BJ (cell line): ENCODE results near the gene NUCB1. TPM values are rescaled to one million over a fixed set of nuclear protein-coding genes. Genes with fewer than 3 reads are reported as not detected.
"Not testable (repeated sequence)": the region's sequence is repeated elsewhere in the genome, so short reads cannot be mapped to it uniquely, and the experiment has no call there.

Experiments
- CTCF ChIA-PET: fragments of 350-600 bp; formaldehyde crosslinking; extraction: SDS; loops from one replicate; lab custom pipeline; 2021; ENCODE audit warnings: antibody characterized with exemption, inconsistent platforms; lab: Yijun Ruan, JAX
- POLR2A ChIA-PET: fragments of 300-600 bp; sonication (Branson Sonifier 250); formaldehyde crosslinking; extraction: SDS; loops from one replicate; lab custom pipeline; 2021; ENCODE audit warnings: antibody characterized with exemption; lab: Charles Lee
- DNase-seq: peaks from one replicate; pipeline ENCODE4 v3.0.0-alpha.2; 2011; ENCODE audit warnings: low read depth
- H3K27me3 ChIP-seq: 2 replicates; pipeline ENCODE4 v1.6.0; 2011; ENCODE audit warnings: low read length; ENCODE audit not compliant: control insufficient read depth, insufficient read depth
- H3K36me3 ChIP-seq: 2 replicates; pipeline ENCODE4 v1.5.1; 2011; ENCODE audit warnings: low read length; ENCODE audit not compliant: control insufficient read depth, insufficient read depth
- H3K4me3 ChIP-seq: 2 replicates; pipeline ENCODE4 v1.5.1; 2011; ENCODE audit warnings: low read depth, mild to moderate bottlenecking, control low read depth, low read length
- polyA plus RNA-seq: library from polyadenylated mRNA; depleted of rRNA; stranded (reverse); fragments of >200 nt; gene quantifications from 2 replicates; pipeline ENCODE4 v1.2.3, GENCODE V29; 2011
- TF ChIP-seq, protein P1 (sequence below): IDR thresholded peaks from 2 replicates; pipeline ENCODE4 v1.5.1; 2011; ENCODE audit warnings: low read depth, mild to moderate bottlenecking, control low read depth, inconsistent platforms, low read length, moderate library complexity; ENCODE audit not compliant: insufficient read depth

The NUCB1 gene
- polyA plus RNA-seq, 1 experiment, result 305 TPM

DNA sequence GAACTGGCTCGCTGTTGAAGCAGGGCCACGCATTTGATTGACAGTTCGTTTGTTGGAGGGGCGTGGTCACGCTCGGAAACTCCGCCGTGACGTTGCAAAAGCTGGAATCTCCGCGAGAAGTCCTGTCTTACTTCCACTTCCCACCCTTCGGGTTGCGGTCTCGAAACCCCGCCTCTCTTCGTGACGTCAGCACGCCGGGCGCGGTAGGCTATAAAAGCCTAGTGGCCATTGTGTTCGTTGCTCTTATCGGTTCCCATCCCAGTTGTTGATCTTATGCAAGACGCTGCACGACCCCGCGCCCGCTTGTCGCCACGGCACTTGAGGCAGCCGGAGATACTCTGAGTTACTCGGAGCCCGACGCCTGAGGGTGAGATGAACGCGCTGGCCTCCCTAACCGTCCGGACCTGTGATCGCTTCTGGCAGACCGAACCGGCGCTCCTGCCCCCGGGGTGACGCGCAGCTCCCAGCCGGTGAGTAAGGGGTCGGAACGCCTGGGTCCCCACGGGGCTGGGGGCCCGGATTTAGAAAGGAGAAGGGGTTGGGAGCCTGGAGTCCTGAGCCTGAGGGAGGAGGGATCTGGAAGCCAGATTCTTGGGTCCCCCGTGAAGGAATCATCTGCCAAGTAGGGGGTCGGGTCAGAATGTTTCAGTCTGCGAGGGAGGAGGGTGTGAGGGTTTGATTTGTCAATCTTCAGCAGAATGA lies 27.8 kb upstream of the NUCB1 start, which contains the start of gene PPP1R15A:
TSS of gene PPP1R15A (plus strand) at position 240 of the 702 bp plus-strand sequence. CDS start 813 bp downstream, outside the sequence.
- Histone ChIP-seq H3K36me3 (peaks cover 24% of the 10 kb centered on the region), H3K27me3 (no peaks in the 10 kb centered on the region), H3K4me3 (peak within 1 kb of the TSS; percentile 88)
- CTCF ChIA-PET, result interaction anchor here (0.9 to 3.5 kb wide), 2 partner anchors 98 to 126 kb away, joined by 3 to 12 read pairs; no protein-coding TSS in a partner anchor
- TF ChIP-seq, protein P1, sequence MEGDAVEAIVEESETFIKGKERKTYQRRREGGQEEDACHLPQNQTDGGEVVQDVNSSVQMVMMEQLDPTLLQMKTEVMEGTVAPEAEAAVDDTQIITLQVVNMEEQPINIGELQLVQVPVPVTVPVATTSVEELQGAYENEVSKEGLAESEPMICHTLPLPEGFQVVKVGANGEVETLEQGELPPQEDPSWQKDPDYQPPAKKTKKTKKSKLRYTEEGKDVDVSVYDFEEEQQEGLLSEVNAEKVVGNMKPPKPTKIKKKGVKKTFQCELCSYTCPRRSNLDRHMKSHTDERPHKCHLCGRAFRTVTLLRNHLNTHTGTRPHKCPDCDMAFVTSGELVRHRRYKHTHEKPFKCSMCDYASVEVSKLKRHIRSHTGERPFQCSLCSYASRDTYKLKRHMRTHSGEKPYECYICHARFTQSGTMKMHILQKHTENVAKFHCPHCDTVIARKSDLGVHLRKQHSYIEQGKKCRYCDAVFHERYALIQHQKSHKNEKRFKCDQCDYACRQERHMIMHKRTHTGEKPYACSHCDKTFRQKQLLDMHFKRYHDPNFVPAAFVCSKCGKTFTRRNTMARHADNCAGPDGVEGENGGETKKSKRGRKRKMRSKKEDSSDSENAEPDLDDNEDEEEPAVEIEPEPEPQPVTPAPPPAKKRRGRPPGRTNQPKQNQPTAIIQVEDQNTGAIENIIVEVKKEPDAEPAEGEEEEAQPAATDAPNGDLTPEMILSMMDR, result no peak
- DNase-seq, result peak; percentile 92
- POLR2A ChIA-PET, result interaction anchor here (0.6 to 0.7 kb wide), 3 partner anchors 82 to 160 kb away, joined by 3 to 4 read pairs (median 3); no protein-coding TSS in a partner anchor

DNA sequence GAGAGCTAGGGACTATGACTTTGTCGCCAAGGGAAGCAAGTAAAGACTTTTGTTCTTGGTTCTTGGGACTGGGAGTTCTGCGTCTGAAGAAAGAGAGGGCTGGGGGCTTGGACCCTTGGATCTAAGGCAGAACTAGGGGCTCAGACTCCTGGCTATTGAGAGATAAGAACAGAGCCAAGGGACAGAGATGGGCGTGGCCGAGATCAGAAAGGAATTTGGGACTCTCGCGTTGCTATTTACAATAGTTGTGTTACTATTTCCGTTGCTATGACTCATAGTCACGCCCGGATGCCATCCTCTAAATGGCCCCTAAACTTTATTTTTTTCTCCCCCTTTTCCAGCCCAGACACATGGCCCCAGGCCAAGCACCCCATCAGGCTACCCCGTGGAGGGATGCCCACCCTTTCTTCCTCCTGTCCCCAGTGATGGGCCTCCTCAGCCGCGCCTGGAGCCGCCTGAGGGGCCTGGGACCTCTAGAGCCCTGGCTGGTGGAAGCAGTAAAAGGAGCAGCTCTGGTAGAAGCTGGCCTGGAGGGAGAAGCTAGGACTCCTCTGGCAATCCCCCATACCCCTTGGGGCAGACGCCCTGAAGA lies 27.1 kb upstream of the NUCB1 start:
- no peaks in the 10 kb centered on the region for H3K27me3 ChIP-seq
- POLR2A ChIA-PET, result interaction anchor here (1.0 kb wide), 1 partner anchor 91 kb away, joined by 4 read pairs; no protein-coding TSS in a partner anchor
- TF ChIP-seq, protein P1, result no peak
- CTCF ChIA-PET, result interaction anchor here (0.9 to 3.5 kb wide), 3 partner anchors 37 to 125 kb away, joined by 3 to 12 read pairs (median 5); partner anchors contain the start of gene HSD17B14
- peak overlapping the region; percentile 88 for H3K4me3 ChIP-seq
- H3K36me3 ChIP-seq, result peaks cover 24% of the 10 kb centered on the region
- DNase-seq, result peak; percentile 87

GRCh38 chr19:48873476-48874302 lies 26.4 kb upstream of the NUCB1 start:
- Histone ChIP-seq H3K36me3 (peaks cover 28% of the 10 kb centered on the region), H3K27me3 (no peaks in the 10 kb centered on the region), H3K4me3 (peak overlapping the region; percentile 88)
- CTCF ChIA-PET, result interaction anchor here (1.2 to 3.5 kb wide), 3 partner anchors 31 to 97 kb away, joined by 3 to 12 read pairs (median 5); partner anchors contain the start of gene HSD17B14
- DNase-seq, result no peak
- POLR2A ChIA-PET, result interaction anchor here (0.6 to 1.0 kb wide), 2 partner anchors 90 to 405 kb away, joined by 4 to 6 read pairs; no protein-coding TSS in a partner anchor
- TF ChIP-seq, protein P1, result no peak

GRCh38 chr19:48874303-48875135 lies 25.6 kb upstream of the NUCB1 start:
- DNase-seq, result no peak
- TF ChIP-seq, protein P1, result no peak
- Histone ChIP-seq H3K4me3 (peak overlapping the region; percentile 88), H3K36me3 (peaks cover 28% of the 10 kb centered on the region), H3K27me3 (no peaks in the 10 kb centered on the region)
- POLR2A ChIA-PET, result interaction anchor here (0.6 to 1.0 kb wide), 3 partner anchors 89 to 406 kb away, joined by 4 to 6 read pairs (median 5); no protein-coding TSS in a partner anchor
- CTCF ChIA-PET, result interaction anchor here (0.8 to 3.5 kb wide), 7 partner anchors 22 to 119 kb away, joined by 3 to 12 read pairs (median 4); partner anchors contain the start of genes HSD17B14 and RUVBL2

- peaks cover 28% of the 10 kb centered on the region for H3K36me3 ChIP-seq
- DNase-seq, H3K27me3 ChIP-seq, POLR2A ChIA-PET: not testable (repeated sequence)
- peak overlapping the region; percentile 88 for H3K4me3 ChIP-seq
- CTCF ChIA-PET, result interaction anchor here (0.6 to 1.5 kb wide), 3 partner anchors 30 to 117 kb away, joined by 3 to 4 read pairs (median 3); partner anchors contain the start of gene RUVBL2
These were observed 23.8 kb upstream of the NUCB1 start for GRCh38 chr19:48876043-48876981.
